ENCODE results near the gene CNKSR3.

DNA sequence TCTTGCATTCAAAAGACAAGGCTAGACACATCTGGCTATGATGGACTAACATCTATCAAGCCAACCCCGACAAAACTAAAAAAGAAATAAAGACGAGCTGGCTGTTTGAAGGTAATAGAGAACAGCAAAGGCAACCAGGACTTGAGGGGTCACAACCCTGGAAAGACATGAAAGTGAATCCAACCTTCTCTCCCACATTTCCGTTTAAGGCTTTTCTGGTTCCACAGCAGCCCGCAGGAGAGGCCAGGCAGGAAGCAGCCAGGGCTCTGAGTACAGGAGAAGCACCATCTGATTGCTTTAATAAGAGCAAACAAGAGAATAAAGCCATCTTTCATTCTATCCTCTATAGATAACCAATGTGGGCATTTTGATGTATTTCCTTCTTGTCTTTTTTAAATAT is 14.3 kb downstream of the CNKSR3 start:
- TF ChIP-seq POLR2AphosphoS5 (IDR thresholded peaks at IDR 0.05; ENCODE audit: low read depth, low read length) (no peak), TAF1 (IDR thresholded peaks at IDR 0.05; ENCODE audit: borderline replicate concordance, insufficient read depth, low read length) (no peak), SIN3A (IDR thresholded peaks at IDR 0.05; ENCODE audit: borderline replicate concordance, insufficient read depth, low read length) (no peak), FOXP2 (optimal IDR thresholded peaks at IDR 0.05; ENCODE audit: borderline replicate concordance, extremely low read depth, extremely low read length, insufficient read depth) (no peak)
- TF ChIP-seq, protein P1, sequence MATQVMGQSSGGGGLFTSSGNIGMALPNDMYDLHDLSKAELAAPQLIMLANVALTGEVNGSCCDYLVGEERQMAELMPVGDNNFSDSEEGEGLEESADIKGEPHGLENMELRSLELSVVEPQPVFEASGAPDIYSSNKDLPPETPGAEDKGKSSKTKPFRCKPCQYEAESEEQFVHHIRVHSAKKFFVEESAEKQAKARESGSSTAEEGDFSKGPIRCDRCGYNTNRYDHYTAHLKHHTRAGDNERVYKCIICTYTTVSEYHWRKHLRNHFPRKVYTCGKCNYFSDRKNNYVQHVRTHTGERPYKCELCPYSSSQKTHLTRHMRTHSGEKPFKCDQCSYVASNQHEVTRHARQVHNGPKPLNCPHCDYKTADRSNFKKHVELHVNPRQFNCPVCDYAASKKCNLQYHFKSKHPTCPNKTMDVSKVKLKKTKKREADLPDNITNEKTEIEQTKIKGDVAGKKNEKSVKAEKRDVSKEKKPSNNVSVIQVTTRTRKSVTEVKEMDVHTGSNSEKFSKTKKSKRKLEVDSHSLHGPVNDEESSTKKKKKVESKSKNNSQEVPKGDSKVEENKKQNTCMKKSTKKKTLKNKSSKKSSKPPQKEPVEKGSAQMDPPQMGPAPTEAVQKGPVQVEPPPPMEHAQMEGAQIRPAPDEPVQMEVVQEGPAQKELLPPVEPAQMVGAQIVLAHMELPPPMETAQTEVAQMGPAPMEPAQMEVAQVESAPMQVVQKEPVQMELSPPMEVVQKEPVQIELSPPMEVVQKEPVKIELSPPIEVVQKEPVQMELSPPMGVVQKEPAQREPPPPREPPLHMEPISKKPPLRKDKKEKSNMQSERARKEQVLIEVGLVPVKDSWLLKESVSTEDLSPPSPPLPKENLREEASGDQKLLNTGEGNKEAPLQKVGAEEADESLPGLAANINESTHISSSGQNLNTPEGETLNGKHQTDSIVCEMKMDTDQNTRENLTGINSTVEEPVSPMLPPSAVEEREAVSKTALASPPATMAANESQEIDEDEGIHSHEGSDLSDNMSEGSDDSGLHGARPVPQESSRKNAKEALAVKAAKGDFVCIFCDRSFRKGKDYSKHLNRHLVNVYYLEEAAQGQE (IDR thresholded peaks at IDR 0.05; ENCODE audit: insufficient read depth in 1 of 2, low read depth in 2 of 2, low read length in 2 of 2): no peak

Data from PFSK-1 (cell line).